Measurements from ENCODE around the gene MTERF4. TPM values are rescaled to one million over a fixed set of nuclear protein-coding genes. Genes with fewer than 3 reads are reported as not detected.

The MTERF4 gene
- total RNA-seq, 2 donors from 2014 or later: 24.6 to 39.4 TPM

DNA sequence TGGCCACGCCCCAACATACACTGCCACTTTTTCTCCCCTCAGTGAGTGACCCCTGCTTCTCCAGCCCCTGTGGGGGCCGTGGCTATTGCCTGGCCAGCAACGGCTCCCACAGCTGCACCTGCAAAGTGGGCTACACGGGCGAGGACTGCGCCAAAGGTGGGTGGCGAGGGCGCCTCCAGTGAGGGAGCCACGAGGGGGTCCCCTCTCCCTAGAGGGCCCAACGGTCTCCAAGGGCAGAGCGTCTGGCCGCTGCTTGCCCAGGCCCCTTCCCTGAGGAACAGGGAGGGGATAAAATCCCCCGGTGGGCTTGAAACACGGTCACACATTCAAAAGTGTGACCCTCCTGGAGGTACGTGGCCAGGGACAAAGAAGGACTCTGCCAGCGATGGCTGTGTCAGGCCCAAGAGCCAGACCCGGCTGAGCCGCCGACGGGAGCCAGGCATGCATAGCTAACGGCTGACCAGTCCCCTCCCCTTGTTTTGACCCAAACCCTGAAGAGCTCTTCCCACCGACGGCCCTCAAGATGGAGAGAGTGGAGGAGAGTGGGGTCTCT, 37.2 kb downstream of the MTERF4 start:
- Histone ChIP-seq H3K27me3 (replicated peaks; ENCODE audit: insufficient read depth) (no peaks in the 10 kb centered on the region), H3K27ac (no peak overlapping the region), H3K36me3 (peaks cover 43% of the 10 kb centered on the region), H3K4me1 (ENCODE audit: control insufficient read depth in 1 of 2, low read depth in 2 of 2) (peaks cover 0 to 10% of the 10 kb centered on the region in 2 donors), H3K4me3 (no peak overlapping the region), H3K9me3 (no peaks in the 10 kb centered on the region)
- TF ChIP-seq CTCF (IDR thresholded peaks at IDR 0.05): no peak
- no peak for ATAC-seq (ENCODE audit: insufficient number of reproducible peaks, low FRiP score, low read depth)
- no peak for DNase-seq (ENCODE audit: low spot score)

DNA sequence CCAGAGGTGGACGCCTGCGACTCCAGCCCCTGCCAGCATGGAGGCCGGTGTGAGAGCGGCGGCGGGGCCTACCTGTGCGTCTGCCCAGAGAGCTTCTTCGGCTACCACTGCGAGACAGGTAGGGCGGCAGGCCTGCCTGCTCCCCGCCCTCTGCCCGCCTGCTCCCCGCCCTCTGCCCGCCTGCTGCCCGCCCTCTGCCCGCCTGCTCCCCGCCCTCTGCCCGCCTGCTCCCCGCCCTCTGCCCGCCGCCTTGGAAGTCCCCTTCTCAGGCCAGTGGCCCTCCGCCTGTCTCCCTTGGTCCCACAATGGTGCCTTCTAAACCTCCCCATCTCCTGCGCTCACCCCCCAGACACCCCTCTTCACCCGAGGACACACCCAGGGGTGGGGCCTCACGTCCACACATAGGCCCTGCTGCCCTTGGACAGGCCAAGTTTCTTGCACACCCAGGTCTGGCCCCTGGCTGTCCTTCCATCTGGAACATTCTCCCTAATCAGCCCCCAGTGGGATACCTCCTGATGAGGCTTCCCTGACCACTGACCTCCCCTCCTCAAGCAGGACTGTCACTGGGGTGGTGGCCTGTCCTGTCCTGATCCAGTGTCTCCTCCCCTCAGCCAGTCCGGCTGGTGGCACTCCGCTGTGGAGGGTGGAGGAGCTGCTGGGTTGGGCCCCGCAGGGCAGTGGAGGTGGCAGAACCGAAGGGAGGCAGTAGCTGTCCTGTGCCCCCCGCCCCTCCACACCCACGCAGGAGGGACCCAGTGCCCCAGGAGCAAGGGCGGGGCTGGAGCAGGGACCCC, 37.9 kb downstream of the MTERF4 start:
- Histone ChIP-seq H3K27me3 (replicated peaks; ENCODE audit: insufficient read depth) (no peaks in the 10 kb centered on the region), H3K4me1 (ENCODE audit: control insufficient read depth in 1 of 2, low read depth in 2 of 2) (peaks cover 0 to 10% of the 10 kb centered on the region in 2 donors), H3K27ac (no peak overlapping the region), H3K9me3 (no peaks in the 10 kb centered on the region), H3K36me3 (peaks cover 38% of the 10 kb centered on the region), H3K4me3 (no peak overlapping the region)
- DNase-seq (ENCODE audit: low spot score) (no peak), ATAC-seq (ENCODE audit: insufficient number of reproducible peaks, low FRiP score, low read depth) (no peak)
- no peak for TF ChIP-seq CTCF (IDR thresholded peaks at IDR 0.05)

GRCh38 chr2:241063587-241063986, 38.5 kb downstream of the MTERF4 start:
- Histone ChIP-seq H3K4me1 (ENCODE audit: control insufficient read depth in 1 of 2, low read depth in 2 of 2) (peaks cover 0 to 10% of the 10 kb centered on the region in 2 donors), H3K36me3 (peaks cover 32% of the 10 kb centered on the region), H3K4me3 (no peak overlapping the region), H3K27ac (no peak overlapping the region), H3K9me3 (no peaks in the 10 kb centered on the region), H3K27me3 (replicated peaks; ENCODE audit: insufficient read depth) (no peaks in the 10 kb centered on the region)
- TF ChIP-seq CTCF (IDR thresholded peaks at IDR 0.05): no peak
- no peak for DNase-seq (ENCODE audit: low spot score)
- no peak for ATAC-seq (ENCODE audit: insufficient number of reproducible peaks, low FRiP score, low read depth)

- Histone ChIP-seq H3K27ac (no peak overlapping the region), H3K9me3 (no peaks in the 10 kb centered on the region), H3K4me1 (ENCODE audit: control insufficient read depth in 1 of 2, low read depth in 2 of 2) (peaks cover 0 to 10% of the 10 kb centered on the region in 2 donors), H3K27me3 (replicated peaks; ENCODE audit: insufficient read depth) (no peaks in the 10 kb centered on the region), H3K36me3 (peaks cover 28% of the 10 kb centered on the region), H3K4me3 (no peak overlapping the region)
- no peak for DNase-seq (ENCODE audit: low spot score)
- ATAC-seq (ENCODE audit: insufficient number of reproducible peaks, low FRiP score, low read depth): no peak
- no peak for TF ChIP-seq CTCF (IDR thresholded peaks at IDR 0.05)
Observed at GRCh38 chr2:241063093-241063551, 39.0 kb downstream of the MTERF4 start.

- H3K27ac ChIP-seq: no peak overlapping the region
- TF ChIP-seq CTCF (IDR thresholded peaks at IDR 0.05): no peak
- no peak for ATAC-seq (ENCODE audit: insufficient number of reproducible peaks, low FRiP score, low read depth)
Observed at GRCh38 chr2:241062389-241063092, 39.5 kb downstream of the MTERF4 start.

More at GRCh38 chr2:241062389-241063092, 39.5 kb downstream of the MTERF4 start:
- H3K4me3 ChIP-seq: no peak overlapping the region
- peaks cover 22% of the 10 kb centered on the region for H3K36me3 ChIP-seq
- DNase-seq (ENCODE audit: low spot score): no peak
- H3K4me1 ChIP-seq (ENCODE audit: control insufficient read depth in 1 of 2, low read depth in 2 of 2): peaks cover 0 to 10% of the 10 kb centered on the region in 2 donors
- H3K9me3 ChIP-seq: no peaks in the 10 kb centered on the region
- H3K27me3 ChIP-seq (replicated peaks; ENCODE audit: insufficient read depth): no peaks in the 10 kb centered on the region

Measured in thoracic aorta (tissue), 2 donors.